ENCODE measurements around the gene KLHDC8A.
"Not testable (repeated sequence)": the region's sequence is repeated elsewhere in the genome, so short reads cannot be mapped to it uniquely, and the experiment has no call there.

Gene KLHDC8A

DNA sequence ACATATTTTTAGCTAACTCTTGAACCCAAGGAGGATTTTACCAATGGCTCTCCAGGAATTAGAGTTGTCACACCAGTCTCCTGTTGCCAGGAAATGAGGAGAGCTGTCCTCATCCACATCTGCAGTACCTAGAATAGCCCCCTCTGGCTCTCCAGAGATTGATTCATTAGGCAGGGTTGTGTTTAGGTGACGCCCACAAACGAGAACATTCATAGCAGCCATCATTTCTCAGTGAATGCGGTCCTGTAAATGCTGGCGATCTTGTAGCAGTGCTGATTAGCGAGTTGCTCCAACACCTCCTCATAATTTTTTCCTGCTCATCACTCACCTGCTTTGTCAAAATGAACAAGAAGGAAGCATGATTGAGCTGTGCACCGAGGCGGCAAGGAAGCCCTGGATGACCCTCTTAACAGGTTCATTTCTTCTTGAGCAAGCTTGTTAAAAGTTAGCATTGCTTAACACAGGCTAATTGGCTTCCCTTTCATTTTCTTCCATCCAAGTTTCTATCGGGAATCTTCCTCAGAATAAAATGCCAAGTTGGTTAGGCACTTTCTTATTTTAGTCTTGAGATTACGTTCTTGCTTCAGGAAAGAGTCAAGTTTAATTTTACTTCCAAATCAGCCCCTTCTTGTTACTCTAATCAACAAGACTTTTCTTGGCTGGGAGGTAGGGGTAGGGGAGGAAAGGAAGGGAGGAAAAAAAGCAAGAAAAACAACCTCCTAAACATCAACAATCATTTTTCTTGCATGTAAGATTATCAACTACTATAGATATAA, 16.5 kb upstream of the KLHDC8A start:
- in situ Hi-C loops (cut with HindIII; ENCODE audit: low sequenced_read_pairs), result loop anchor here (5.0 kb wide), 2 partner anchors 54 to 104 kb away; no protein-coding TSS in a partner anchor

DNA sequence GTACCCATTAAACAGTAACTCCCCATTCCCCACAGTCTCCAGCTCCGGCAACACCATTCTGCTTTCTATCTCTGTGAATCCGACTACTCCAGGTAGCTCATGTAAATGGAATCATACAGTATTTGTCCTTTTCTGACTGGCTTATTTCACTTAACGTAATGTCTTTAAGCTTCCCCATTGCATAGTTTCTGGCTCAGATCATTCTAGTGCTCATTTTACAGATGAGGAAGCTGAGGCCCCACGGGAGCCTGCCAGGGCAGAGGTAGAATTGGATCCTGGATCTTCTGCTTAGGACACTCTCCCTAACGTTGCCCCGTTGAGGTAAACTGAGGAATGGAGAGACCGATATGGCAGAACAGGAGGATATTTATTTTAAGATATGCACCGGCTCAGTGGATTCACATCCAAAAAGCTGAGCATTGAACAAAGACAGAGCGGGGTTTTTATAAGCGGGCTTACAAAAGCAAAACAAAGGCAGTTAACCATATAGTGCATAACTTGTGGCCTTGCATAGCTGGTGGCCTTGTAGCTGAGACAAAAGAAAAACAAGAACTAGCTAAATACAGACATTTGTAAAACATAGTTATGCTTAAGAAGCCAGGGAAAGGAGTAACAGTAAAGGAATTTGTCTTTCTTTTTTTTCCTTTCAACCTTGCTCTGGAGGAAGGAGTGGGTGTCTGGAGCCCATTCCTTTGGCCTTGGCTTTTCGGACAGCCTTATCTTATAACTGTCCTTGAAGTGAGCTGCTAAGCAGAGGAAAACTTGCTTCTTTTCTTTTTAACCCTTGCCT, 15.3 kb upstream of the KLHDC8A start:
- in situ Hi-C loops (cut with HindIII; ENCODE audit: low sequenced_read_pairs), result loop anchor here (5.0 kb wide), 2 partner anchors 55 to 105 kb away; no protein-coding TSS in a partner anchor

DNA sequence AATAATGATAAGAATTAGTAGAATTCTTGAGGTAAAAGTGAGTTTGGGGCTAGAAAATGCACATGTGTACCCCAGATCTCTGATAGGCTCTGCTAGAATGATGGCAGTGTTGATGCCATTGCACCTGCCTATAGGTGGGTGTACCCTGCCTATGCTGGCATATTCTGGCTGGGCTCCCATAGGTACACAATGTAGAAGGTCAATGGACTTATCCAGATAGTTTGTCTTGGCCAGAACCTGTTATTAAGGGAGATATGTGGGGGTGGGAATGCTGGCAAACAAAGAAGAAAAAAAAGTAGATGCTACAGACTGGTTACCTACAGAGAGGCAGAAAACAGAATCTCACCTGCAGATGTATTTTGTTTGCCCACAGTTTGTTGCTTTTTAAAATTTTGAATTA, 14.1 kb upstream of the KLHDC8A start:
- in situ Hi-C loops (cut with HindIII; ENCODE audit: low sequenced_read_pairs), result loop anchor here (5.0 kb wide), 2 partner anchors 57 to 107 kb away; no protein-coding TSS in a partner anchor

DNA sequence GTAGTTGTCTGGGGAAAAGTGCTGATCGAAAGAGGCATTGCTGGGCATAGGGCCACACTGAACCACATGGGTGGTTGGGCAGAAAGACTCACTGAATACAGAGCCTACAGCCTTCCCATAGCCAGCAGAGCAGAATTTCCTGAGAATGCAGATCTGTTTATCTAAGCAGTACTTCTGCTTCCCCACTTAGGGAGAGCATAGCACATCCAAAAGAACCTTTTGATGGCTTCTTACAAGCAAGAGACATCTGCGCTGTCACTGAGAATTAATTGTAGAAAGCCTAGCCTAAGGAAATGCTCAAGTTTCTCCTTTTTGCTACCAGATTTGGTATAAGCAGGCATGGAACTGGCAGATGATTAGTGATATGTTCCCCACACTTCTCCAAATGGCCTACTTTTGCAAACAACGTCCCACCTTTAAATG, 13.0 kb upstream of the KLHDC8A start:
- in situ Hi-C loops (cut with HindIII; ENCODE audit: low sequenced_read_pairs), result loop anchor here (5.0 kb wide), 2 partner anchors 58 to 108 kb away; no protein-coding TSS in a partner anchor

DNA sequence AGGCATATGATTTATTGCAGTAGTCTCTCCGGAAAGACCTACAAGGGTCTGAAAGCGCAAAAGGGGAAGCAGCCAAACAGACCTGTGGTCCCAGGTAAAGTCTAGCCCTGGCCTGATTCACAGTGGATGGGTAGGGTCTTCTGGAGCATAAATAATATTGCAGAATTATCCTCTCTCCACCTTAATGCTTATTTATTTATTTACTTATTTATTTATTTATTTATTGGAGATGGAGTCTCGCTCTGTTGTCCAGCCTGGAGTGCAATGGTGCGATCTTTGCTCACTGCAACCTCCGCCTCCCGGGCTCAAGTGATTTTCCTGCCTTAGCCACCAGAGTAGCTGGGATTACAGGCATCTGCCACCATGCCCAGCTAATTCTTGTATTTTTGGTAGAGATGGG, 11.8 kb upstream of the KLHDC8A start:
- in situ Hi-C loops (cut with HindIII; ENCODE audit: low sequenced_read_pairs), result no loop called here

DNA sequence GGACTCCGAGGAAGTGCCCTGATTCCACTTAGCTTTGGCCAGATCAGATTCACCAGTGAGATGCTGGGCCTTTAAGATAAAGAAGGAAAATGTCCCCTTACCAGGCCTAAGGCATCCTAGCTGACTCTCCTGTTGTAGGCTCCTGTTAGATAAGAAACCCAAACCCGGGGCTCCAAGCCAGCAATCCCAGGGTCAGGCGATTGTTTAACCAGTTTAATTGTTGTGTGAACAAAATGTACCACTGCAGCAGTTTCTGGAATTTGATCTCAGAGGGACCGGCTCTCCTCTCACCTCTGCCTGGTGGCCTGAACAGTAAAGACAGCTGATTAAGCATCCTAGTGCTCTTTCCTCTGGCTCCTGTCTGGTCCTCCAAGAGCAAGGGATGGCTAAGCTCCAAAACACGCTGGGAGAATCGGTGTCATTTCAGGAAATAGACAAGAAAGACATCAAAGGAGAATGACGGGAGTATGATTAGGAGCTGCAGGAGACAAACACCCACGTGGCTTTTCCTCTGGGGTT, 9.3 kb upstream of the KLHDC8A start:
- in situ Hi-C loops (cut with HindIII; ENCODE audit: low sequenced_read_pairs), result no loop called here

DNA sequence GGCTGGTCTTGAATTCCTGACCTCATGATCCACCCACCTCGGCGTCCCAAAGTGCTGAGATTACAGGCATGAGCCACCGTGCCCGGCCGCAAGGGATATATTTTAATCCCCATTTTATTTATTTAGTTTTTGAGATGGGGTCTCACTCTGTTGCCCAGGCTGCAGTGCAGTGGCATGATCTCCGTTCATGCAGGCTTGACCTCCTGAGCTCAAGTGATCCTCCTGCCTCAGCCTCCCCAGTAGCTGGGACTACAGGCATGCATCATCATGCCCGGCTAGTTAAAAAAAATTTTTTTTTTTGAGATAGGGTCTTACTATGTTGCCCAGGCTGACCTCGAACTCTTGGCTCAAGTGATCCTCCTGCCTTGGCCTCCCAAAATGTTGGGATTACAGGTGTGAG, 8.4 kb upstream of the KLHDC8A start:
- in situ Hi-C loops (cut with HindIII; ENCODE audit: low sequenced_read_pairs), result not testable (repeated sequence)

DNA sequence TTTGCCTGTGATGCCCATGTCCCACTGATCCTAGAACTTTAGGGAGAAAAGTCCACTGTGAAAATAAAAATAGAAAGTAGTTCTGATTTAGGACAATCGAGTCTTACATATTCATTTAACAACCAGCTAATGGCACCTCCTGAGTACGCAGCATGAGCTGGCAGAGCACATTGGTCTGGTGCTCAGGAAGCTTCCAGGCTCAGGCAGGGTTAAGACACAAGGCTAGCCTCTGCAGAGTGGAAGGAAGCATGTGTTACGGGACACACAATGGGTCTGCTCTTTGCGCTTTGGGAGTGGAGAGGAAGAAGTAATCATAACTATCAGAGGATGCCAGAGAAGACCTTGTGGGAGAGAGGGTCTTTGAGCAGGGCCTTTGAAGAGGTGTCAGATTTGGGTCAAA, 4.2 kb upstream of the KLHDC8A start:
- in situ Hi-C loops (cut with HindIII; ENCODE audit: low sequenced_read_pairs), result no loop called here

DNA sequence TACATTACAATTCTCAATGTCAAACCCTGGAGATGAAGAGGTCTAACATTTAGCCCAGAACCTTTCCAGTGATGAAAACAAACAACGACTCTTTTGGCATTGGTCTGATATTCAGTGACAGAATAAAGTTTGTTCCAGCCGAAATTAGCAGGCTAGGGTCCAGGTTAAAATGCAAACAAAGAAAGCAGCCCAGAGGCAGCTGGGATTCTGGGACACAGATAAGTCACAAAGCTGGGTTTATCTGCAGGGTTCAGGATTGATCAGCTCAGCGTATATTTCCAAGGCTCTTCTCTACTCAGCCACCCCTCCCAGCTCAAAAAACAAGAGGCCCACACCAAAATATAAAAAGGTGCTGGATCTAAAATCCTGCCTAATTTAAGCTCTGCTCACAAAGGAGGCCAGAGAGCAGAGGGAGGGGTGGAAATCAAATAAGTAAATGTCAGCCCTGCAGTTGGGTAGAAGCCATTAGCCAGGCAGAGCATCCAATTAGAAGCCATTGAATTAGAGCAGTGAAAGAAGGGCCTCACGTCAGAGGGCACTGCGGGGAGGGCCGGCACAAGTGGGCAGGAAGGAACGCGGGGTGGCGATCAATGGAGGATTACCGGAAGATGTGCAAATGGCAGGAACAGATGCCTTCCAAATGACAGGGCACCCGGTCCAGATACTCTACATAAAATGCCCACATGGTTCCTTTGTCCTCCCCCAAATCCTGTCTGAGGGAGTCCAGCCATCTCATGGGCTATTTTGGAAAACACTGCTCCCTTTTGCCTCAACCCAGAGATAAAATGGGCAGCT, 3.2 kb upstream of the KLHDC8A start:
- in situ Hi-C loops (cut with HindIII; ENCODE audit: low sequenced_read_pairs), result no loop called here

DNA sequence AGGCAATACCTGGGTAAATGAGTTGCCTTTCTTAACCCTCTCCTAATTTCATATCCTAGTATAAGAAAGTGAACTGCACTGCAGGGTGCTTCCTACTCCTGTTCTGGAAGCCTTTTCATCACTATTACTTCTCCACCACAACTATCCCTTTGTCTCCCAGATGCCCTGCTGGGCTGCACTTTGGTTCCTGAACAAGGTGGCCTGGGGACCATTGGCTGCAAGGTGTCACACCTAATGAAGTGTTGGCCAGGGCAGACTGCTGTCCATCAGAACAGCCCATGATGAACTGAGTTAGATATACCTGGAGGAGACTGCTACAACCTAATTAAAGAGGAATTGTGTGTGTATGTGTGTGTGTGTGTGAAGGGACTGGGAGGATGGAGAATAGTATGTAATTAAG, 1.9 kb upstream of the KLHDC8A start:
- in situ Hi-C loops (cut with HindIII; ENCODE audit: low sequenced_read_pairs), result no loop called here

DNA sequence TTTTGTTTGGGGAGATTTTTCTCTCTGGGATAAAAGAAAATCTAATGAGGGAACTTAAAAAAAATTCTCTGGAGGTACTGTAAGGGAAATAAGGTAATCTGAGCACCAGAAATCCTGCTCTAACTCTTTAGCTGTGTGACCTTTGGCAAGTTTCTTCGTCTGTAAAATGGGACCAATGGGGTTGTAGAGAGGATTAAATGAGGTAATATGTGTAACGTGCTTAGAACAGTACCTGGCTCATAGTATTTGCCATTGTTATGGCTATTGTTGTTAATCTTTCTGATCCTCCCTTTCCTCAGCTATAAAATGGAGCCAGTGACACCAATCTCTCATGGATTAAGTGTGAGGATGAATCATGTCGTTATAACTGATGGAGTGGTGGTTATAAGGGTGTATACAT, 845 bp upstream of the KLHDC8A start:
- in situ Hi-C loops (cut with HindIII; ENCODE audit: low sequenced_read_pairs), result no loop called here

DNA sequence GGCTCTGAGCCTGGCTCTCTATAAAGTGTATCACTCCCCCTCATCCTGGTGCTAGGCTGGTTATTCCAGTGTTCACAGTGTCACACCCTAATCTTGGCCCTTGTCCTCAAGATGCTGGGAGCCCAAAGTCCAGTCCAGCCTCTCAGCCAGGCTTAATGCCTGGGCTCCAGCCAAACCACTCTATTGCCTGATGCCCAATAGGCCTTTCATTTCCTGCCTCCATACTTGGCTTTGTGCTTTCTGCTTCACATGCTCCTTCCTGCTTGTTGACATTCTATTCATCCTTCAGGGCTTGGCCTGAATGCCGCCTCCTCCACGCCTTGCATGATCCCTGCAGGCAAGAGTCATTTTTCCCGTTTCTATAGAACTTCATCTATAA, 1.7 kb downstream of the KLHDC8A start:
- in situ Hi-C loops (cut with HindIII; ENCODE audit: low sequenced_read_pairs), result no loop called here

DNA sequence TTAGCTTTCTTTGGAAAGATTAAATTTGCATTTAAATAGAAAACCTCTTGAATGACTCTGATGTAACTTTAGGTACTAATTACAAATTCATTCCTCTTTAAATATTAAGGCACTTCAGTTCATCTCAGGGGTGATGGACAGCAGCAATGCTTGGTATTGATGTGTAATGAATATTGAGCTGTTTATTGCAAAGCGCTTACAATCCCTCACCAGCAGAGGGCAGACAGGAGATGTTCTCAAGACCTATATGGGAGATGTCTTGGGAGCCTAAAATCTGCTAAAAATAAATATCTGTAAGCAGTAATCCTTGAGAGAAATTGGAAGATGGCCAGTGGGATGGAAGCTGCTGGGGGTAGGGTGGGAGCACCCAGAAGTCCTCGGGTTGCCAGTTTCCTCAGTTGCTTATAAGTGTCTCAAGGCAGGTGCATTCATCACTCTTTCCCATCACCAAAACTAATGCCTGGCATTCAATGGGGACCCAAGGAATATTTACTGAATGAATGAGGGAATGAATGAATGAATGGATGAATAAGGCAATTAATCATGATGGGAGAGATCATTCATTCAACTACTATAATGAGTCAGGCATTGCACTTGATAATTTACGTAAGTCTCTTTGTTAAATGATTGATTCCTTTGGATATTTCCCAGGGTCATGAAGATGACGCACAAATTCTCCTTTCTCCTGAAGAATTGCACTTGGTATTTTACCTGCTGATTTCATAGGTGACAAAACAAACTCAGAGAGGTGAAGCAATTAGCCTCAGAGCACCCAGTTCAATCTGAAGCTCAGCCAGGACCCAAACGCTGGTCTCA, 2.3 kb downstream of the KLHDC8A start:
- in situ Hi-C loops (cut with HindIII; ENCODE audit: low sequenced_read_pairs), result no loop called here

DNA sequence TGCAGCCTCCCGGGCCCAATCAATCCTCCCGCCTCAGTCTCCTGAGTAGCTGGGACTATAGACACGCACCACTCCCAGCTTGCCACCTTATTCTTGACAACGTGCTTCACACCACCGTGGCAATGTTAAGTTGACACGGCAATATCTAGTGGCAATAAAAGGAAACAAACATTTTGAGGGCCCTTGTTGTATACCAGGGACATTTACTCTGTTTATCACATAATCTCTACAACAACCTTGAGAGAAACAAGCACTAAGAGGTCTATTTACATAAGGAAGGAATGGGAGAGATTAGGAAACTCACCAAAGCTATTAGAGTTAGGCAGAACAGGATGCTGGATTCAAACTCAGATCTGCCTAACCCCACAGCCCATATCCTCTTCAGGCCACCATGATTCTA, 3.1 kb downstream of the KLHDC8A start:
- in situ Hi-C loops (cut with HindIII; ENCODE audit: low sequenced_read_pairs), result no loop called here

DNA sequence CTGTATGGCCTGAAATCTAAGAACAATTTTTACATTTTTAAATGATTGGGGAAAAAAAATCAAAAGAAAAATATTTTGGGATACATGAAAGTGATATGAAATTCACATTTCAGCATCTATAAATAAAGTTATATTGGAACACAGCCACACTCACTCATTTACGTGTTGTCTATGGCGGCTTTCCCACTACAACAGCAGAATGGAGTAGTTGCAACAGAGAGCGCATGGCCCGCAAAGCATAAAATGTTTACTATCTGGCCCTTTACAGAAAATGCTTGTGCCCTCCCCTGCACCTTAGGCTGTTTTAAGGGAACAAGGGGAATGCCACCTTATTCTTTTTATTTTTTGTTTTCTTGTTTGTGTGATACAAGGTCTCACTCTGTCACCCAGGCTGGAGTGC, 3.5 kb downstream of the KLHDC8A start:
- in situ Hi-C loops (cut with HindIII; ENCODE audit: low sequenced_read_pairs), result no loop called here

DNA sequence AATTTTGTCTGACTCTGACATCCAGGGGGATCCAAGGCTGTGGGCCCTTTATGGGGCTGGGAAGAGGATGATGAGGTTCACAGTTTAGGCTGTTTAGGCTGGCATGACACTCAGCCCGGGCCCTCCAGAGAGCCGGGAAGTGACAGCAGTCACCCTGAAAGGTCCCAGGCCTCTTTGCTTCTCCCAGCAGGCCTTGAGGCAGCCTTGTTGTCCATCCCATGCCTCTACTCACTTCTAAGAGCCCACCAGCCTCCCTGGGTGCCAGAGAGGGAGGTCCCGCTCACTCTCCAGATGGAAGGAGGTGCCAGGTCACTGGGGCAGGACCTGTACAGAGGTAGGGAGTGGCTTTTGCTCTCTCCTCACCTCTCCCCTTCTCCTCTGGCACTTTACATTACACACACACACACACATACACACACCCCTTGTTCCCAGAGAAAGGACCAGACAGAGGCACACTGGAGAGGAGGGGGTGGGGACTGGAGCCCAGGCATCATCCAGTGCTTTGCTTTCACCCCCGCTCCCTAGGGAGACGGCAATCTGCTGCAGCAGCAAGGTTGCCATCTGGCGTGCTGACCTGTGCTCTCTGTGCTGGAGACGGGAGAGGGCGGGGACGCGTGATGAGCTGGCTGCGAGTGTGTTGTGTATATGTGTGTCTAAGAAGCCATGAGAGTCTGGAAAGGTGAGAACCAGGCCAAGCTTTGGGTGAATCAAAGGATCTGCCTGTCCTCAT, 4.6 kb downstream of the KLHDC8A start:
- in situ Hi-C loops (cut with HindIII; ENCODE audit: low sequenced_read_pairs), result no loop called here

DNA sequence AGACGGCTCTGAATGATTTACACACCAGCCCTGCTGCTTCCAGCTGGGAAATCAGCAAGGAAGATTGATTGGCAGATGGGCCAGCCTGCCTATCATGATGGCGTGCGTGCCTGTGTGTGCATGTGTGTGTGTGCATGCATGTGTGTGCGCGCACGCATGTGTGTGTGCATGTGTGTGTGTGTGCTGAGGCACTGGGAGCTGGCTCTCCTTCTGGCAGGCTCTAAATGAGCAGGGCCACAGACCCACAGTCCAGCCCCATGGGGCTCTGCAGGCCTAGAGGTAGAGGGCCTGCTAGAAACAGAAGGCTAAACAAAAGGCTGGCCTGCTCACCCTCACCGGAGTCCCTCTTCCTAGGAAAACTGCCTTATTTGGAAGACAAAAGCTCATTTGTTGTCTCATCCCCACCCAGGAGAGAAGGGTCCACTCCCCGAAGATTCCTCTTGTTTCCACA, 6.0 kb downstream of the KLHDC8A start:
- in situ Hi-C loops (cut with HindIII; ENCODE audit: low sequenced_read_pairs), result no loop called here

DNA sequence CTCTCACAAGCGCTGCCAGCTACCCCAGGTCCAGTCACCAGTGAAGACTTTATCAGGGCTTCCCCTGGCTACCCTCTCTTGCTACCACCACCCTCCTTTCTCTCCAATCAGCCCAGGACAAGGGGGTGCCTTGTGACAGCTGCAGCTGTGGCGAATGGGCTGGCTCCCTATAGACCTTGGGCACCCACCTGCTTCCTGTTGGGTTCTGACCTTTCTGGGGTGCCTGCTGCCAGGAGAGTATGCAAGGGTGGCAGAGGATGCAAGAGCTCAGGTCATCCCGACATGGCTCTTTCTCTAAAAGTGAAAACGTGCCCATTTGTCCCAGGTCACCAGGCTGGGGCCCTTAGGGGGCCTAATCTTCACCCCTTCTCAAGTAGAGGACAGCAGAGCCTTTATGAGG, 6.6 kb downstream of the KLHDC8A start:
- in situ Hi-C loops (cut with HindIII; ENCODE audit: low sequenced_read_pairs), result no loop called here
